NCI-H774 (cell line): ENCODE results near the gene PHOSPHO1.

Experiments used
- DNase-seq: peaks from one replicate; lab custom pipeline; 2025; lab: John Stamatoyannopoulos, UW

Gene PHOSPHO1

GRCh38 chr17:49218941-49219913 is 11.4 kb downstream of the PHOSPHO1 start:
- no peak for DNase-seq

GRCh38 chr17:49217651-49218413 is 12.8 kb downstream of the PHOSPHO1 start:
- no peak for DNase-seq

GRCh38 chr17:49216953-49217650 is 13.5 kb downstream of the PHOSPHO1 start:
- DNase-seq = no peak

- no peak for DNase-seq
Observed at GRCh38 chr17:49216482-49216881, 14.1 kb downstream of the PHOSPHO1 start.

GRCh38 chr17:49214676-49215360 is 15.8 kb downstream of the PHOSPHO1 start:
- DNase-seq = no peak

- no peak for DNase-seq
Observed at GRCh38 chr17:49213847-49214246, 16.7 kb downstream of the PHOSPHO1 start.

GRCh38 chr17:49213399-49213798 is 17.2 kb downstream of the PHOSPHO1 start:
- no peak for DNase-seq

GRCh38 chr17:49210158-49211029 is 20.2 kb downstream of the PHOSPHO1 start, which contains the start of the genes ABI3 and GNGT2:
ABI3 (plus strand) TSS chr17:49210707; CDS start chr17:49210725, 18 bp downstream.
GNGT2 (minus strand) TSS chr17:49210574; CDS start chr17:49207422, 3,152 bp downstream.
- no peak for DNase-seq

GRCh38 chr17:49209061-49209571 is 21.5 kb downstream of the PHOSPHO1 start:
- DNase-seq = no peak

- DNase-seq = no peak
Observed at GRCh38 chr17:49204516-49204915, 26.1 kb downstream of the PHOSPHO1 start.

- DNase-seq = no peak
Observed at GRCh38 chr17:49203796-49204195, 26.8 kb downstream of the PHOSPHO1 start.

- DNase-seq = no peak
Observed at GRCh38 chr17:49201481-49201927, 29.1 kb downstream of the PHOSPHO1 start.

GRCh38 chr17:49200423-49201083 is 30.0 kb downstream of the PHOSPHO1 start:
- DNase-seq = no peak

GRCh38 chr17:49198211-49198610 is 32.4 kb downstream of the PHOSPHO1 start:
- no peak for DNase-seq

- DNase-seq = no peak
Observed at GRCh38 chr17:49197346-49197998, 33.1 kb downstream of the PHOSPHO1 start.

- no peak for DNase-seq
Observed at GRCh38 chr17:49196520-49196919, 34.1 kb downstream of the PHOSPHO1 start.

GRCh38 chr17:49195751-49196150 is 34.8 kb downstream of the PHOSPHO1 start:
- no peak for DNase-seq

GRCh38 chr17:49194297-49194607 is 36.3 kb downstream of the PHOSPHO1 start:
- DNase-seq = no peak
